Activated CD4-positive, alpha-beta T cell treated with anti-CD3 and anti-CD28 coated beads for 24 hours (primary cell): ENCODE measurements around the gene PLEKHA5.
A peak's percentile ranks its signal among the peaks of the same experiment; 100 is the strongest.
"Not testable (repeated sequence)": the region's sequence is repeated elsewhere in the genome, so short reads cannot be mapped to it uniquely, and the experiment has no call there.

Source experiments
- DNase-seq, 2 donors: peaks; one replicate each; pipeline ENCODE4 v3.0.0-alpha.2; 2020; ENCODE audit warnings: low read depth in 2 of 2

PLEKHA5 gene

DNA sequence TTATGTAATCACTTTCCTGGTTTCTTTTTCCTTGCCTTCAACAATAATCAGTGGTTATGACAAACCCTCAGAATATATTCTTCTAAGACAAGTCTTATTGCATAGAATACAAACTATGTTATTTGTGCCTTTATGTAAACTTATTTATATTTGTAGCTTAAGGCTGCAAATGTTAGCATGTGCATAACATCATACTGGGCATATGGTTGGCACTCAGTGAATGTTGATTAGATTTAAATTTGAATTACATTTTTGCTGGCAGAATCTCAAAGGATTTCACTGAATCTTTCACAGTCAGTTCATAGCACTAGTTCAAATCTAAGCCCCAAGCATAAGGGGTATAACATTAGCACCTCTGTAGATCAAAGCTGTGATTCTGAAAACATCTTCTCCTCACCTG is 196.6 kb downstream of the PLEKHA5 start:
- DNase-seq = no peak

DNA sequence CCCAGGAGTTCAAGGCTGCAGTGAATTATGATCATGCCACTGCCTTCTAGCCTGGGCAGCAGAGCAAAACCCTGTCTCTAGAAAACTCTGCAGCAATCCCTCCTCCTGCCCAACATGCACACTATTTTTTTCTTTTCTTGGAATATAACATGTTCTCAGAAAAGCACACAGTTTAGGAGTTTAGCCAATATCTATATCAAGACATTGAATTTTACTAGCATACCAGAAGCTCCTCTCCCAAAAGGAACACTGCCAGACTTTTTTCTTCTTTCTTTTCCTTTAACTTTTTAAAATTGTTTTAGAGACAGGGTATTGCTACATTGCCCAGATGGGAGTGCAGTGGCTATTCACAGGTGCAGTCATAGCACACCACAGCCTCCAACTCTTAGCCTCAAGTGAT is 202.7 kb downstream of the PLEKHA5 start:
- no peak for DNase-seq

DNA sequence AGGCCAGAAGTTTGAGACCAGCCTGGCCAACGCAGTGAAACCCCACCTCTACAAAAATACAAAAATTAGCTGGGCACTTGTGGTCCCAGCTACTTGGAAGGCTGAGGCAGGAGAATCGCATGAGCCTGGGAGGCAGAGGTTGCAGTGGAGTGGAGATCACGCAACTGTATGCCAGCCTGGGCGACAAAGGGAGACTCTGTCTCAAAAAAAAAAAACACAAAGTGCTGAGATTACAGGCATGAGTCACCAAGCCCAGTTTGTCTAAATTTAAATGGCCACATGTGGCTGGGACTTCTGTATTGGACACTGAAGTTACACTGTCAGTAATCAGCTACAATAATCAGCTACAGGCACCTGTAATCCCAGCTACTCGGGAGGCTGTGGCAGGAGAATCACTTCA is 208.9 kb downstream of the PLEKHA5 start:
- DNase-seq = no peak

DNA sequence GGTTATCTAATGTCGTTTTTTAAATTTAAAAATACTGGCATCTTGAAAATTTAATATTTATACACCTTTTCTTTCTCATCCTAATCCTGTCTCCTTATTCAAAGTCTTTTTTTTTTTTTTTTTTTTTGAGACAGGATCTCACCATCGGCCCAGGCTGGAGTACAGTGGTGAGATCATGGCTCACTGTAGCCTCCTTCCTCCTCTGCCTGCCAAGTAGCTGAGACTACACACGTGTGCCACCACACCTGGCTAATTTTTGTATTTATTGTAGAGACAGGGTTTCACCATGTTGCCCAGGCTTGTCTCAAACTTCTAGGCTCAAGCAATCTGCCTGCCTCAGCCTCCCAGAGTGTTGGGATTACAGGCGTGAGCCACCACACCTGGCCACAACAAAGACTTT is 221.3 kb downstream of the PLEKHA5 start:
- DNase-seq = not testable (repeated sequence)

DNA sequence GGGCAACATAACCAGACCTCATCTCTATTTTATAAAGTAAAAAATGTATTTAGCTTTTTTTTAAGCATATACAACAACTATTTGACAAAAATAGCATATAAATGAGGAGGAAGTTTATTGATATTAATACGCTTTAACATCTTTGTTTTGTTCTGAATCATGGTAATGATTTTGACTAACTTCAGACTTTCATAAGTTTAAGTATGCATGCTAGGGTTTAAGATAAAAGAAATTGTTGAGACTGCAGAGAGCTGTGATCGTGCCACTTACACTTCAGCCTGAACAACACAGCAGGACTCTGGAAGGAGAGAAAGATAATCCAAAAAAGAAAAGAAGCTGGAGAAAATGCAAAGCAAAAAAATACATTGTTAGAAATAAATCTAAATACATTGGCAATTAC is 221.8 kb downstream of the PLEKHA5 start:
- DNase-seq = no peak

DNA sequence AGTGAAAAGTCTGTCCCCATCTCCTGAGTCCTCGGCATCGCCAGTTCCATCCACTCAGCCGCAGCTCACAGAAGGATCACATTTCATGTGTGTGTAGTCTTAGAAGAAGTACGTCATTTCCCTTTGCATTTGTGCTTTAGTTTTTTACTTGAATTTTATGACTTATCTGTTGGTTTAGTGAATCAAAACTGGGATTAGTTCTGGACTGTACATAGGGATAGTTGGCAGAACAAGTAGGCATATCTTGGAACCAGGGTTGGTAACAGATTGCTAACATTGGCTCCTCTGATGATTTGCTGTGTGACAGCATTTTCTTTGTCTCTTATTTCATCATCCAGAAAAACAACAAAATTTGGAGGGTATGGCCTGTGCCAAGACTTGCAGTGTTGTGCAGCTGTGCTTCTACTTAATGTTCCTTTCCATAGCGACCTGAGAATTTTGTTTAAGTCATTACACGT is 240.2 kb downstream of the PLEKHA5 start:
- no peak for DNase-seq

DNA sequence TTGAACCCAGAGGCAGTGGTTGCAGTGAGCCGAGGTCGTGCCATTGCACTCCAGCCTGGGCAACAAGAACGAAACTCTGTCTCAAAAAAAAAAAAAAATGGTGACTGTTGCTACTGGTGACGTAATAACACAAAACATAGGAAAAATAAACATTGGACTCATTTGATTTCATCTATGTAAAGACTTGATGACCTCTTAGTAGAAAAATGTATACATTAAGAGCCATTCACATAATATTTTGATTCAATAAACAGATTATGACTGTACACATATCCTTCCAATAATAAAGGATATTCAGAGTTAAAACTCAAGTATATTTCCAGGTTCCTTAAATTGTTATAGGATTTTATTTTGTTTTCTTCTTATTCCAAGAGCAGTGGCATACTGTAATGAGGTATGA is 244.1 kb downstream of the PLEKHA5 start:
- DNase-seq = no peak

DNA sequence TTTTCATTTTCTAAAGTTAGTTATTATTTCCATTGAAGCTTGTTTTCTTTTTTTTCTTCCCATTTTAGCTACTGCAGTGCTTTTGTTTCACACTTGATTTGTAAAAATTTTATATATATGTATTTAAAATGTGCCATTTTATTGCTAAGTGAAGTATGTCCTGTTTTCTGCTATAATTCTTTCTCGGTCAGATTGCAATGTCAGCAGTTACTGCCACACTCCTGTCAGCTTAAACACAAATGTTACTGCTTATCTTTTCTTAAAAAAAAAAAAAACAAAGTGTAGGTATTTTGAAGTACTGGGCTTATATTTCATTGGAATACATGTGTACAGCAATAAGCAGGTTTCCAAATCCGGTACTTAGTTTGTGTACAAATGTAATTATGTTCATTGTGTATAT is 246.4 kb downstream of the PLEKHA5 start:
- DNase-seq = no peak

DNA sequence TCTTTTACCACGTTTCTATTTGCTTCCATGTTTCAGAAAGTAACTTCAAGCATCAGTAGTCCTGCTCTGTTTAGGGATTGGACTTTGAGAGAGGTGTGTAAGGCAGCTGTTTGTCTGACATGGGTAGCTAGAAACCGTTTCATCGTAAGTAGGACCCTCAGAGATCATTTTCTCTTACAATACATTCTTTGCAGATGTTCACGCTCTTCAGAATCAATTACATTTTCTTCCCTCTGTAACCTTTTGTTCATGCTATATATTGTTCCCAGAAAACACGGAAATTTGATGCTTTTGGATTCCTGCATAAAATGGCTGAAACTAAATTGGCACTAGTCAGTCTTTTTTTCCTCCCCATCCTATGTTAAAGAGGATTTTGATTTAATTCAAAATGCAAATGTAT is 247.2 kb downstream of the PLEKHA5 start:
- no peak for DNase-seq

DNA sequence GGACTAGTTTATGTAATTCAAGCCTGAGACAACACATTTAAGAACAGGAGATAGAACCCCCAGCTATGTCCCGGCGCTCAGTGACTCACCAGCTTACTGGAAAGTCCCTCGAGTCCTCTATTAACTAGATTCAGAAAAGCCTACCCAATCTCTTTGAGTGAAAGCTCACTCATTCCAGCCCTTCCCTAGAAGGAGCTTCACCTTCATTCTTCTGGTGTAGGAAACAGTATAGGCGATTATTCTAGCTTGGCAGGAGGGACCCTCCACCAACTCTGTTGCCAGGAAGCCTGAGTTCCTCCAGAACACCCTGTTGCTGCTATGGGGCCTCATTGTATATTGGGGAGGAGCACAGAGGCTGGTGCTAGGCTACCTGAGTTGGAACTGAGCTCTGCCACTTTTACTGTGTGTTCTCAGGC is 252.6 kb downstream of the PLEKHA5 start:
- DNase-seq = peak; percentile 10 to 14

DNA sequence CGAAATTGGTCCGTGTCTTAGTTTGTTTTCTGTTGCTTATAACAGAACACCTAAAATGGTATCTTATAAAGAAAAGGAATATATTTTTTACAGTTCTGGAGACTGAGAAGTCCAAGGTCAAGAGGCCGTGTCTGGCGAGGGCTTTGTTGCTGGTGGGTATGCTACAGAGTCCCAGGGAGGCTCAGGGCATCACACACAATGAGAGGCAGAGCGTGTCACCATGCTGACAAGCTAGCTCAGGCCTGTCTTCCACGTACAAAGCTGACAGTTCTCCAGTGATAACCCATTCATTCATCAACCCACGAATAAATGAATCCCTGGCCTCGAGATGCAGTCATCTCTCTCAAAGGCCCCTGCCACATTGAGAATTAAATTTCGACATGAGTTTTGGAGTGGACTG is 253.0 kb downstream of the PLEKHA5 start:
- no peak for DNase-seq

DNA sequence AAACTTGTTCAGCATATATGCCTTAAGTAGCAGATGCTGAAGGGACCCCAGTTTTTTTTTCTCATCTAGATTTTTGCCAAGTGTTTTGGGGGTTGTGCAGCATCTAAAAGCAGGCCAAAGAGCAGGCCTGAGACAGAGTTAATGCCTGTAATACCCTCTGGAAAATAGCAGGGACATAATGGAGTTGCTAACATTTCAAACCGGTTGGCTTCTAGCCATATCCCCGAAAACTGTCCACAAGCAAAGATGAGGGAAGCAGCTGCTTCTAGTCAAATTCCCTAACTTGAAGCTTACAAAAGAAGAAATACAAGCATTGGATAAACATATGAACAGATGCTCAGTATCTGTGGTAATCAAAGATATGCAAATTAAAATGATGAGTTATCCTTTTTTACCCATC is 257.6 kb downstream of the PLEKHA5 start:
- no peak for DNase-seq

DNA sequence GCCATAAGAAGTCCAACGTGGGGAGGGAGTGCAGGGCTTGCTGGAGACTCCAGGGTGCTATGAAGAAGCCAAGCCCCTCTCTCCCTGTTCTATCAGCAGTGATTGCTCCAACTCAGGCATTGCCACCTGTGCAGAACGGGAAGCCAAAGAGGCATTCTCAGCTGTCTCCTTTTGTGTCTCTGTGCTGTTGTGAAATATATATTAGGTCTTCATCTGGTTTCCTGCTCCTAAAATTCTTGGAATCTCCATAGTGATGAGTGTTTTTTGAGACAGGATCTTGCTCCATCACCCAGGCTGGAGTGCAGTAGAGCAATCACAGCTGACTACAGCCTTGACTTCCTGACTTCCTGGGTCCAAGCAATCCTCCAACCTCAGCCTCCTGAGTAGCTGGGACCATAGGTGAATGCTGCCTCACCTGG is 258.6 kb downstream of the PLEKHA5 start:
- DNase-seq = no peak

DNA sequence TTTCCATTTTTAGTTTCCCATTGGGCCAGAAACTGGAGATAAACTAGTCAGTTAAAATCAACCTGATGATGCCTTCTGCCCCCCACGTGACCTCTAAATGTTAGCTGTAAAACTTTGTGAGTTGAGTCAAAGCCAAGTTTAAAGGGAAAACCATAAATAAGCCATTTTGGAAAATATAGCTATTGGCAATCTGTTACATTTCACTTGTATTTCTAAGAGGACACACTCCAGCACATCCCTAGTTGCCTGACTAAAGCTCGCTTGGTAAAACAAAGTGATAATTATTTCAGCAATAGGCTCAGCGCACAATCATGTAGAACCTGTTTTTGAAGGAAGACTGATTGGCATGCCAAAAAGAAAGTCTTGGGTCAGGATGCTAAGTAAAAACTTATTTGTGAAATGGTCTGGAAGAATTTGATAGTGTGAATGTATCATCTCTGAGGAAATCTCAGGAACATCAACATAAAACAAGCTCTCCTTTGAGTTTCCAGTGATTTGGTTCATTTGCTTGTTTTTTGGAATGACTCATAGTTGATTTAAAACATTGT is 260.6 kb downstream of the PLEKHA5 start:
- no peak for DNase-seq

DNA sequence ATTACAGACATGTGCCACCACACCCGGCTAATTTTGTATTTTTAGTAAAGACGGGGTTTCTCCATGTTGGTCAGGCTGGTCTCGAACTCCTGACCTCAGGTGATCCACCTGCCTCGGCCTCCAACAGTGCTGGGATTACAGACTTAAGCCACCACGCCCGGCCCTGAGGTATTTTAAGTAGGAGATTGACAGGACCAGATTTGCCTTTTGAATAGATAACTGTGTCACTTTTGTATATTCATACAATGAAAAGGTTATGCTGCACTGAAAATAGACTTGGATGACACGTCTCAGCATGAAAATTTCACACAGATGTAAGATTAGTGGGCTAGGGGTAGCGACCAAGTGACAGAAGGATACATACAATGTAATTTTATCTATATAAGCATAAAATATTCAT is 263.1 kb downstream of the PLEKHA5 start:
- not testable (repeated sequence) for DNase-seq

DNA sequence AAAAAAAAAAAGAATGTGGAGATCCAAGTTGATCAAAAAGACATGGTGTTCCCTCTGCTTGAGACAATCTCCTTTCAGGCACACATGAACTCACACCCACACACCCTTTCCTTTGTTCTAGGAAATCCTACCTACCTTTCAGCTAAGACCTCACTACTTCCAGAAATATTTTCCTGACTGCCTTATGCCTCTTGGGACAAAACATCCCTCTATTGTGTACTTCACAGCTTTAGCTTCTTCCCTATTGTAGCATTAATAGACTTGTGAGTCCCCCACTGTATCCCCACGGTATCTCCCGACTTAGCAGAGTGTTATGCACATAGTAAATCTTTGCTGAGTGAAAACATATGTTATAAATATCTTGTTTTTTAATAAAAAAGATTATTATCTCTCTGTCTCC is 264.9 kb downstream of the PLEKHA5 start:
- no peak for DNase-seq

DNA sequence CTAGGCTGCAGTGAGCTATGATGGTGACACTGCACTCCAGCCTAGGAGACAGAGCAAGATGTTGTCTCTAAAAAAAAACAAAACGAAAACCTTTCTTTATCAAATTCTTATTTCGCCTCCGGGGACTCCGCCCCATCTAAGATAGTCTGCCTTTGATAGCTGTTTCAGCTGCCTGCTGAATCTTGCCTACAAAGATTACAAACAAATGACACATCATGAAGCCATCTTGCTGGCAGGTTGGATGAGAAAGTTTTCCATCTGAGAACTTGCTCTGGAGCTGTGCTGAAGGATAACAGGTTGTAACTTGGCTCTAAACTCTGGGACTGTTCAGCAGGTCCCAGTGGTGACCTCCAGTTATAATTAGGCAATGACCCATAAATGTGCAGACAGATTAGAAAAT is 268.0 kb downstream of the PLEKHA5 start:
- DNase-seq = no peak

DNA sequence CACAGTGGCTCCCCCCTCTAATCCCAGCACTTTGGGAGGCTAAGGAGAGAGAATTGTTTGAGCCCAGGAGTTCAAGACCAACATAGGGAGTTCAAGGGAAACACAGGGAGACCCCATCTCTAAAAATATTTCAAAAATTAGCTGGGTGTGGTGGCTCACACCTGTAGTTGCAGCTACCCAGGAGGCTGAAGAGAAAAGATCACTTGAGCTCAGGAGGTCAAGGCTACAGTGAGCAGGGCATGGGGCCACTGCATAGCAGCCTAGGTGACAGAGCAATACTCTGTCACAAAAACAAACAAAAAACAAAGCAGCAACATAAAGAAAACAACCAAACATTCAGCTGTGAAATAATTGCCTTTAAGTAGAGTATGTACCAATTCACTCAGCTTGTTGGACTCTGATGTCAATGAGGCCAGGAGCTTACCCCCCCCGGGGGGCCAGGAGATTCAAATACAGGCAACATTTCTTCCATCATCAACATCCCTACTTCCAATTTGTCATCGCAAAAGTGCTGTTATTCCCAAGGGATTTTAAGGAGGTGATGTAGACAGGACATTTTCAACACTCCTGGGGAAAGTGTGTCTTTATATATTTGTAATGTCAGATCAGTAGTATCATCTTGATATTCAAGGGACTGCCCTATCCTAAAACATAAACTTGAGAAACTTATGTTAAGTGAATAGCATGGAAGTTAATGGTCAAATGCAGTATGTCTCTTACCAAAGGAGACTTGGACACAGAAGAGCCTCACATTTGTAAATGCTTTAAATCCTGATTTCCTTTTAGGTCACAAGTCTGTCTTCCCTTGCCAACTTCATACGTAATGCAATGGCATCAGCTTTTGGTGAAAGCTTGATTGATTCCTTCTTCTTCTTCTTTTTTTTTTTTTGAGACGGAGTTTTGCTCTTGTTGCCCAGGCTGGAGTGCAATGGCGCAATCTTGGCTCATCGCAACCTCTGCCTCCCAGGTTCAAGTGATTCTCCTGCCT is 269.1 kb downstream of the PLEKHA5 start:
- DNase-seq = no peak

DNA sequence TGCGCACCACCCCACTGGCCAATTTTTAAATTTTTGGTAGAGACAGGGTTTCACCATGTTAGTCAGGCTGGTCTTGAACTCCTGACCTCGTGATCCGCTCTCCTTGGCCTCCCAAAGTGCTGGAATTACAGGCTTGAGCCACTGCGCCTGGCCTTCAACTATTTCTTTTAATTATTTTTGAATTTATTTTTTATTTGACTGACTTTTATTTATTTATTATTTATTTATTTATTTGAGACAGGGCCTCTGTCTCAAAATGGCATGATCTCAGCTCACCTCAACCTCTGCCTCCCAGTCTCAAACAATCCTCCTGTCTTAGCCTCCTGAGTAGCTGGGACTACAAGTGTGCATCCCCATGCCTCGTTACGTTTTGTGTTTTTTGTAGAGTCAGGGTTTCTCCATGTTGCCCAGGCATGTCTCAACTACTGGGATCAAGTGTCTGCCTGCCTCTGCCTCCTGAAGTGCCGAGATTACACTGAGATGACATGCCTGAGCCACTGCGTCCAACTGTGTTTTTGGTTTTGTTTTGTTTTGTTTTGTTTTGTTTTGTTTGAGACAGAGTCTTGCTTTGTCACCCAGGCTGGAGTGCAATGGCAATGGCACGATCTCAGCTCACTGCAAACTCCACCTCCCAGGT is 271.2 kb downstream of the PLEKHA5 start:
- not testable (repeated sequence) for DNase-seq

DNA sequence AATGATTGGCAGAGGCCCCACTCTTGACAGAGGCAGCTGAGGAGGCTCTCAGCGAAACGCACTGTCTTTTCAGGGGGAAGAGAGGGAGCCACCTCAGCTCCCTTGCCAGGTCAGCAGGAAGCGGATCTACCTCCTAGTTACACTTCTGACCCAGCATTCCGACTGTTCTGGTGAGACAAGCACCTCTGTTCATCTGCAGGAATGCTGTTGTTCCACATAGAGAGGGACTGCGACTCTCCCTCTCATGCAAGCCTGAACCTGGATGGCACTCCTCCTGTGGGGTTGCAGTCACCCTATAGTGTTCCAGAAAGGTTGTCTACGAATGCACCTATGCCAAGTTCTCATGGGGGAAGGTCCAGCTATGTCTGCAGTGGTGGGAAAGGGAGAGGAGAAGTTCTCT is 272.7 kb downstream of the PLEKHA5 start:
- no peak for DNase-seq

DNA sequence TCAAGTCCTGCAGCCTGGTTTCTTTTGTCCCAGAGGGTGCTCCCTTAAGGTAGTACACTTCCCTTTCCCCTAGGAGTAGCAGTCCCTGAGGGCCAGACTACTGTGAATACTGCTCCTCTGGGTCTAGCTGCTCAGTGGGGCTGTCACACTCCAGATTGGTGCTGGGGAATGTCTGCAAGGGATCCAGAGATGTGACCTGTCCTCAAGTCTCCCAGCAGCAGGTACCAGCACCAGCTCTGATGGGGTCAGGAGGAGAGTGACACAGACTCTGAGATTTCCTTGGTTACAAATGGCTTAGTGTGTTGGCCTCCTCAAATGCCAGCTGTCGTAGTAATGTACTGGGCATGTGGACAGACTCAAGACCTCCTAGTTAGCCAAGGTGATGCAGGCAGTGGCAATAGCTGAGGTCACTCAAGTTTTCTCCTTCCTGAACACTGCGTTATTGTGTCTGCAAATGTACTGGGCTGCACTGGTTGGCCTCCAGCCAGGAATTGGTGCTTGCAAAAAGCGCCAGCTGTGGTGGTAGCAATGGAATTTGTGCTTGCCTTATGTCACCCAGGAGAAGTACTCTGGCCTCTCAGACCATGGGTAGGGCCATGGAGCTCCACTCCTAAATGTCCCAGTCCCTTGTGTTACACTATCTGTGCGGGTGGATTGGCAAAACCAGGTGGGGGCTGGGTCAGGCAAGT is 273.4 kb downstream of the PLEKHA5 start:
- DNase-seq = no peak

DNA sequence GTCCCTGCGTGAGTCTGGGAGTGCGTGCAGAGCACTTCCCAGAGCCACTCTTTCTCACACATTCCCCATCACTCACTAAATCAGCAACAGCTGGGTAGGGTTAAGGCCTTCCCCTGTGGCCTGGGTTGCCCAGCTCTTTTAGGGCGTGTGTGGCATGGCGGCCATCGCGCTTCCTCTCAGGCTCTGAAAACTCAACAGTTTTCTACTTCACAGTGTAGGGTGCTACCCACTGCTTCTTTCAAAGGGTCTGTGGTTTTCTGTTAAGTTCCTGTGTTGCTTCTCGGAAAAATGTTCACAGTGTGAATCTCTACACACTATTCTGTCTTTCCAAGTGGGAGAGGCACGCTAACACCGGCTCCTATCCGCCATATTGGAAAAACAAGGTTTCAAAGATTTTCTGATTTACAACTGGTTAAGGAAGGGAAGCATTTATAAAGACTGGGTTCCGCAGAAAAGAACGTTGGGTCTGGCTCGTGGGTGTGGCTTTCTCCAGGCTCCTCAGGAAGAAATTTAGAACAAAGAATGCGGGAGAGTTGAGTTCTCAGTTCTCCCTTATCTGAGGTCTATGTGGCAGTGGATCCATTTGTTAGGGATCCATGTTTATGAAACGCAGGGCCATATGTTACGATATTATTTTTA is 274.8 kb downstream of the PLEKHA5 start:
- no peak for DNase-seq
